Measurements from ENCODE around the gene SUGCT.

The SUGCT gene

DNA sequence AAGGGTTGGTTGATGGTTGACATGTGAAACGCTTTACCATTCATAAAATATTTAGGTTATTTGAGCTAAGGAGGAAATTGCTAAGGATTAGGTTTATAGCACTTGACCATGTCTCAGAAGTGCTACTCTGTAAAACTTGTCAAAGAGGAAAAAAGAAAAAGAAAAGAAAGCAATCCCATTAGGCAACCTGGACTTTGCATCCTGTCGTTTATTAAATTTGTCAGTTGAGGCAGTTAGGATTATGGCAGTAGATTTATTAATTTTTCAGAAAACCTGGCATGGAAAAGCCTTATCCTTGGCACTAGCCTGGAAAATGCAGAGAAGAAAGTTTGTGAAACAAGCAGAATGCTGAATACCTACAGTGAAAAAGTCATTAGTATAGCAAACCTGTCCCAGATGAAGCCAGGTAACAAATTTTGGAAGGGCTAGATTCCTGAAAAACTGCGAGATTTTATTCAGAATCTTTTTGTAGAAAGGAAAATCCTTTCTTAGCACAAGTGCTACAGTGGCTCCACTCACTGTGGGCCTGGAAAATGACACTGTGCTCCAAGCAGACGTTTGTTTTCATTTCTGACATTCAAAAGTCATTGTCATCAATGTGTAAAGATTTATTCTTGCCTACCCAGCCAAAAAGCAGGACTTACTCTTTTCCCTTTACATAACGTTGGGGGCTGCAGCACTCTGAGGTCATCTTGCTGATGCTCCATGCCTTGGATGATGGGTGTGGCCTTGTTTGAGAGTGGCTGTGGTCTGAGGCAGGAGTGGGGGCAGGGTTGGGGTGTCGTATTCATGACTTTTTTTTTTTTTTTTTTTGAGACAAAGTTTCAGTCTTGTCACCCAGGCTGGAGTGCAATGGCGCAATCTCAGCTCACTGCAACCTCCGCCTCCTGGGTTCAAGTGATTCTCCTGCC is 664.9 kb downstream of the SUGCT start:
- Histone ChIP-seq H3K9me3 (ENCODE audit: control insufficient read depth, insufficient read depth, low read length) (no peaks in the 10 kb centered on the region), H3K36me3 (ENCODE audit: control insufficient read depth, insufficient read depth, low read length) (no peaks in the 10 kb centered on the region), H3K4me1 (ENCODE audit: control insufficient read depth, insufficient read depth, low read length) (no peaks in the 10 kb centered on the region), H3K9ac (ENCODE audit: low read depth, low read length) (no peak overlapping the region), H3K4me3 (ENCODE audit: low read depth, low read length) (no peak overlapping the region), H3K27ac (ENCODE audit: low read depth, low read length) (no peak overlapping the region), H3K27me3 (ENCODE audit: control insufficient read depth, insufficient read depth, low read length) (no peaks in the 10 kb centered on the region)

DNA sequence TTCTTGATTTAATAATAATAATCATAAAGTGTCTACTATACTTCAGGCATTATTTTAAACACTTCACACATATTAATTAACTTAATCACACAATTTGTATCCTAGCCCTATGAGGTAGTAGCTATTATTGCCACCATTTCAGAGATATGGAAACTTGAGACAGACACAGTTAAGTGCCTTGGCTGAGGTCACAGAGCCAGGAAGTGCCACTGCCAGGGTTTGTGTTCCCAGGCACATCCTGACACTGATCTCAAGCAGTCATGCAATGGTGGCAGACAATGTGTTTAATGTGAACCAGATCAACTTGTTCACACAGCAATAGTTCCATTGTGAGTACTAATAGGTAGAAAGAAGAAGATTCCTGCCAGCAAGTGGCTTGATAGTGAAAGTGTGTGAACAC is 666.0 kb downstream of the SUGCT start:
- Histone ChIP-seq H3K36me3 (ENCODE audit: control insufficient read depth, insufficient read depth, low read length) (no peaks in the 10 kb centered on the region), H3K9ac (ENCODE audit: low read depth, low read length) (no peak overlapping the region)

DNA sequence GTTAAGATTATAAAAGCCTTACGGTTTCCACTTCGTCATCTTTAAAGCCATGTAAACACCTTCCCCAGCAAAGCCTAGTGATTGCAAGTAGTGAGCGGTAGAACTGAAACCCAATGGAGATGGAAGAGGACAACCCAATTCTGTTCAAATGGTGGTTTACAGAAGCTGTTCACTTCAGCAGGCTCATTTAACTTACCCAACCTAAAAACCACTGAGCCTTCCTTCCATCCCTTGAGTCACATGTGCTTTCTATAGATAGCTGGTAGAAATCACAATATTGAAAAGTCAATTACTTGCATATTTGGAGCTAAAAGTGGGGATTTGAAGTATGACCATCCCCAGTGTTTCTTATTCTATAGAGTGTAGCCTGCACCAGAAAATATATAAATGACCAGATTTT is 667.7 kb downstream of the SUGCT start:
- Histone ChIP-seq H3K4me3 (ENCODE audit: low read depth, low read length) (no peak overlapping the region), H3K27ac (ENCODE audit: low read depth, low read length) (no peak overlapping the region), H3K9me3 (ENCODE audit: control insufficient read depth, insufficient read depth, low read length) (no peaks in the 10 kb centered on the region), H3K9ac (ENCODE audit: low read depth, low read length) (no peak overlapping the region), H3K36me3 (ENCODE audit: control insufficient read depth, insufficient read depth, low read length) (no peaks in the 10 kb centered on the region), H3K27me3 (ENCODE audit: control insufficient read depth, insufficient read depth, low read length) (no peaks in the 10 kb centered on the region), H3K4me1 (ENCODE audit: control insufficient read depth, insufficient read depth, low read length) (no peaks in the 10 kb centered on the region)

More for the DNA sequence above, 666.0 kb downstream of the SUGCT start:
- H3K27me3 ChIP-seq (ENCODE audit: control insufficient read depth, insufficient read depth, low read length) = no peaks in the 10 kb centered on the region
- no peak overlapping the region for H3K27ac ChIP-seq (ENCODE audit: low read depth, low read length)
- no peaks in the 10 kb centered on the region for H3K9me3 ChIP-seq (ENCODE audit: control insufficient read depth, insufficient read depth, low read length)
- no peaks in the 10 kb centered on the region for H3K4me1 ChIP-seq (ENCODE audit: control insufficient read depth, insufficient read depth, low read length)
- H3K4me3 ChIP-seq (ENCODE audit: low read depth, low read length) = no peak overlapping the region

DNA sequence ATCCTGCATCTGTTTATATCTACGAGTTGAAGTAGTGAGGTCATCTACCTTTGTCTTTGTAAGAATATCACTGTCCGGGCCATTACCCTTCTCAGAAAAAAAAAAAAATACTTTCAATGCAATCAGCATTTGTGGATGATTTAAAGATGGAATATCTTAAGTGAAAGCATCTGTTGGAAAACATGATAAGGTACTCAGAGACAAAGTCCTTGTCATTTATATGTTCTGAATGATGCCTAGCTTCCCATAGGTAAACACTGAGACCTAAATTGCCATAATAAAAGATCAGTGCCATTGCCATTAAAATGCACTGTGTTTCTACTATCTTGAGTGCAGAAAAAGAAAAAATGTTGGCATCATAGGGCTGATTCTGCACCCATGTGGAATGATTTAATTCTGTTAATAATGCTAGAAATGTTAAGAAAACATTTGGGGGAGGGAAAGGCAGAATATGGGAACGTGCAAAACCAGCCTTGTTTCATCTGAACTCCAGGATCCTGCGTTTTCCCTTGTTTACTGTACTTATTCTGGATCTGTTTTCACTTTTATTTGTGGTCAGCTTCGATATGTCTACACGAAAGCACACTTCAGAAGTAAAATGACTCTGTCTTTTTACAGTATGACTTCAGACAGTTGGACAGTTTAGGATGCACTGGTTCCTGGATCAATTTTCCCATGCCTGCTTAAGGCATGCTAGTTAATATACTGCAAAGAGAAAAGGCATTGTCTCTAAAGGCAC is 669.8 kb downstream of the SUGCT start:
- no peak overlapping the region for H3K9ac ChIP-seq (ENCODE audit: low read depth, low read length)
- H3K27ac ChIP-seq (ENCODE audit: low read depth, low read length) = no peak overlapping the region
- H3K4me1 ChIP-seq (ENCODE audit: control insufficient read depth, insufficient read depth, low read length) = no peaks in the 10 kb centered on the region
- H3K36me3 ChIP-seq (ENCODE audit: control insufficient read depth, insufficient read depth, low read length) = no peaks in the 10 kb centered on the region
- H3K4me3 ChIP-seq (ENCODE audit: low read depth, low read length) = no peak overlapping the region
- no peaks in the 10 kb centered on the region for H3K27me3 ChIP-seq (ENCODE audit: control insufficient read depth, insufficient read depth, low read length)
- no peaks in the 10 kb centered on the region for H3K9me3 ChIP-seq (ENCODE audit: control insufficient read depth, insufficient read depth, low read length)

DNA sequence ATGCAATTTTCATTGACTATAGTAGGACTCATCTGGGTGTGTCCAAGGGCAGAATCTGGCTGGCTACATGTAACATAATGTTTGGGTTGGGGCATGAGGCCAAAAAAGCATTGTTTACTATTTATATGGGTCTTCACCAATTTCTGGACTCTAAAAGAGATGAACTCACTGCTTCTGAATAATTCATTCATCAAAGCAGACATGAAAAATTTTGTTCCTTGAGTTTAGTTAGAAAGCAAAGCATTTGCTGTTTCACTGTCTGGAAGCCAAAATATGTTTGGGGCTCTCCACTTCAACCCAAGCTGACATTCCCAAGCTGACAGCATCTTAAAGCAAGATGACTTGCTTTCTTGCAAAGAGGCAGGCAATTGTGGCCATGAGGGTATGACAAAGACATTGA is 670.6 kb downstream of the SUGCT start:
- H3K9ac ChIP-seq (ENCODE audit: low read depth, low read length) = no peak overlapping the region
- no peaks in the 10 kb centered on the region for H3K27me3 ChIP-seq (ENCODE audit: control insufficient read depth, insufficient read depth, low read length)
- H3K9me3 ChIP-seq (ENCODE audit: control insufficient read depth, insufficient read depth, low read length) = no peaks in the 10 kb centered on the region
- no peaks in the 10 kb centered on the region for H3K36me3 ChIP-seq (ENCODE audit: control insufficient read depth, insufficient read depth, low read length)
- no peaks in the 10 kb centered on the region for H3K4me1 ChIP-seq (ENCODE audit: control insufficient read depth, insufficient read depth, low read length)
- H3K4me3 ChIP-seq (ENCODE audit: low read depth, low read length) = no peak overlapping the region
- H3K27ac ChIP-seq (ENCODE audit: low read depth, low read length) = no peak overlapping the region

DNA sequence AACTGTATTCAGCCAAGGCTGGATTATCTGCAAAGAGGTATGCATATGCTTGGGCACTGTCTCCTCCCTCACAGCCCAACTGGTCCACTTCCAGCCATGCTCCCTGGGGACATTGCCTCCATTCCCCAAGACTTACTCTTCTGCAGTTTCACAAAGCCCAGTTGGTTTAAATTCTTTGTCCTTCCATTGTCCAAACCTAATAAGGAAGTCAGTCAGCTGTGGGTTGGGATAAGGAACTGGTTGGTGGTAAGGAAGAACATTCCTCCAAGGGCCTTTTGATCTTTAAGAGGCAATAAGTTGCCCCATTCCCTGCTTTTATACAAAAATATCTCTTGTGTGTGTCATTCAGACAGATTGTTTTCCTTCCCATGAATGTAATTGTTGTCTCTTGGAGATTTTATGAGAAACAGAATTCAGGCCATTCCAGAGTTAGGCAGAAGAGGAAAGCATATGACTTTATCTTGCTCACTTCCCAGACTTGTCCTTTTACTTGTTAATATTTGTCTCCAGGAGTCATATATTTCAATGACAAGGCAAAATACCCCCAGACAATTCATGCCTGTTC is 673.7 kb downstream of the SUGCT start:
- Histone ChIP-seq H3K9ac (ENCODE audit: low read depth, low read length) (no peak overlapping the region), H3K9me3 (ENCODE audit: control insufficient read depth, insufficient read depth, low read length) (no peaks in the 10 kb centered on the region), H3K27ac (ENCODE audit: low read depth, low read length) (no peak overlapping the region), H3K27me3 (ENCODE audit: control insufficient read depth, insufficient read depth, low read length) (no peaks in the 10 kb centered on the region), H3K4me1 (ENCODE audit: control insufficient read depth, insufficient read depth, low read length) (no peaks in the 10 kb centered on the region), H3K36me3 (ENCODE audit: control insufficient read depth, insufficient read depth, low read length) (no peaks in the 10 kb centered on the region), H3K4me3 (ENCODE audit: low read depth, low read length) (no peak overlapping the region)

DNA sequence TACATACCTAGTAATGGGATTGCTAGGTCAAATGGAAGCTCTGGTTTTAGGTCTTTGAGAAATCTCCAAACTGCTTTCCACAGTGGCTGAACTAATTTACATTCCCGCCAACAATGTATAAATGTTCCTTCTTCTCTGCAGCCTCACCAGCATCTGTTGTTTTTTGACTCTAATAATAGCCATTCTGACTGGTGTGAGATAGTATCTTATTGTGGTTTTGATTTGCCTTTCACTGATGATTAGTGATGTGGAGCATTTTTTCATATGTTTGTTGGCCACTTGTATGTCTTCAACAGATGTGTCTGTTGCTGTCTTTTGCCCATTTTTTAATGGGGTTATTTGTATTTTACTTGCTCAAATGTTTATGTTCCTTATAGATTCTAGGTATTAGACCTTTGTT is 675.5 kb downstream of the SUGCT start:
- Histone ChIP-seq H3K9ac (ENCODE audit: low read depth, low read length) (no peak overlapping the region), H3K27me3 (ENCODE audit: control insufficient read depth, insufficient read depth, low read length) (no peaks in the 10 kb centered on the region), H3K36me3 (ENCODE audit: control insufficient read depth, insufficient read depth, low read length) (no peaks in the 10 kb centered on the region), H3K4me3 (ENCODE audit: low read depth, low read length) (no peak overlapping the region), H3K4me1 (ENCODE audit: control insufficient read depth, insufficient read depth, low read length) (no peaks in the 10 kb centered on the region), H3K9me3 (ENCODE audit: control insufficient read depth, insufficient read depth, low read length) (no peaks in the 10 kb centered on the region), H3K27ac (ENCODE audit: low read depth, low read length) (no peak overlapping the region)

DNA sequence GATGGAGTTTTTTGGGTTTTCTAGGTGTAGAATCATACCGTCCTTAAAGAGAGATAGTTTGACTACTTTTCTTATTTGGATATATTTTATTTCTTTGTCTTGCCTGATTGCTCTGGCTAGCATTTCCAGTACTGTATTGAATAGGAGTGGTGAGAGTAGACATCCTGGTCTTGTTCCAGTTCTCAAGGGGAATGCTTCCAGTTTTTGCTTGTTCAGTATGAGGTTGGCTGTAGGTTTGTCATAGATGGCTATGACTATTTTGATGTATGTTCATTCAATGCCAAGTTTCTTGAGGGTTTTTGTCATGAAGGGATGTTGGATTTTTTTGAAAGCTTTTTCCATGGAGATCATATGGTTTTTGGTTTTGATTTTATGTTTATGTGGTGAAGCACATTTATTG is 676.9 kb downstream of the SUGCT start:
- no peak overlapping the region for H3K4me3 ChIP-seq (ENCODE audit: low read depth, low read length)
- H3K36me3 ChIP-seq (ENCODE audit: control insufficient read depth, insufficient read depth, low read length) = no peaks in the 10 kb centered on the region

DNA sequence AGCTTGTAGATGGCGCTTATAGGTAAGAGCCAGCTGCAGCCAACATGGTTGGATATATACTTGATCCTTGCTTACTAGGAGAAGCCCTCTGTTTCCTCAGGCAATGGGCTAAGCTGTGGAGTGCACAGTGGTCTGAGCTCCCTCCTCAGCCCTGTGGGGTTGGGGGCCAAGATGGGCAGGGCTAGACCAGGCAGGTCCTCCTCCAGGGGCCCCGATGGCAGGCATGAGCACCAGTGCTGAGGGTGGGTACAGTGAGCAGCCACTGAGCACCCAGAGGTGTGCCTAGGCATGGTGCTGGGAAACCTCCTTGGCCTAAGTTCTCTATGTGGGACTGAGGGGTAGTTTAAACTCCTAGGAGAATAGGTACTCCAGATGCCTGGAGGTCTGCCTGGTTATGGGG is 680.2 kb downstream of the SUGCT start:
- H3K27ac ChIP-seq (ENCODE audit: low read depth, low read length) = no peak overlapping the region
- H3K9ac ChIP-seq (ENCODE audit: low read depth, low read length) = no peak overlapping the region
- no peaks in the 10 kb centered on the region for H3K4me1 ChIP-seq (ENCODE audit: control insufficient read depth, insufficient read depth, low read length)
- no peaks in the 10 kb centered on the region for H3K36me3 ChIP-seq (ENCODE audit: control insufficient read depth, insufficient read depth, low read length)
- no peaks in the 10 kb centered on the region for H3K27me3 ChIP-seq (ENCODE audit: control insufficient read depth, insufficient read depth, low read length)
- H3K4me3 ChIP-seq (ENCODE audit: low read depth, low read length) = no peak overlapping the region
- H3K9me3 ChIP-seq (ENCODE audit: control insufficient read depth, insufficient read depth, low read length) = no peaks in the 10 kb centered on the region

More for the DNA sequence above, 676.9 kb downstream of the SUGCT start:
- Histone ChIP-seq H3K9ac (ENCODE audit: low read depth, low read length) (no peak overlapping the region), H3K4me1 (ENCODE audit: control insufficient read depth, insufficient read depth, low read length) (no peaks in the 10 kb centered on the region), H3K9me3 (ENCODE audit: control insufficient read depth, insufficient read depth, low read length) (no peaks in the 10 kb centered on the region), H3K27me3 (ENCODE audit: control insufficient read depth, insufficient read depth, low read length) (no peaks in the 10 kb centered on the region), H3K27ac (ENCODE audit: low read depth, low read length) (no peak overlapping the region)

DNA sequence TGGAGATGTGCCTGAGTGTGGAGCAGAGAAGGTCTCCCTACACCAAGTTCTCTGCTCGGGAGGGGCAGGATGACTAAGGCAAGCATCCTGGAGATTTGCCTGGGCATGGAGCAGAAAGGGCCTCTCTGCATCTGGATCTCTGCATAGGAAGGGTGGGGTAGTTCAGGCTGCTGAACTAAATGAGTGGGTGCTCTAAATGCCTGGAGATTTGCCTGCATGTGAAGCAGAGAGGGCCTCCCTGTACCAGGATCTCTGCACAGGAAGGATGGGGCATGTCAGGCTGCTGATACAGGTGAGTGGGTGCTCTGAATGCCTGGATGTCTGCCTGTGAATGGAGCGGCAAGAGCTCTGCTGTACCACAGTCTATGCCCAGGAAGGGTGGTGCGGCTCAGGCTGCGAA is 680.7 kb downstream of the SUGCT start:
- no peak overlapping the region for H3K4me3 ChIP-seq (ENCODE audit: low read depth, low read length)
- no peaks in the 10 kb centered on the region for H3K27me3 ChIP-seq (ENCODE audit: control insufficient read depth, insufficient read depth, low read length)
- no peaks in the 10 kb centered on the region for H3K9me3 ChIP-seq (ENCODE audit: control insufficient read depth, insufficient read depth, low read length)
- H3K9ac ChIP-seq (ENCODE audit: low read depth, low read length) = no peak overlapping the region
- H3K4me1 ChIP-seq (ENCODE audit: control insufficient read depth, insufficient read depth, low read length) = no peaks in the 10 kb centered on the region
- no peaks in the 10 kb centered on the region for H3K36me3 ChIP-seq (ENCODE audit: control insufficient read depth, insufficient read depth, low read length)
- H3K27ac ChIP-seq (ENCODE audit: low read depth, low read length) = no peak overlapping the region

DNA sequence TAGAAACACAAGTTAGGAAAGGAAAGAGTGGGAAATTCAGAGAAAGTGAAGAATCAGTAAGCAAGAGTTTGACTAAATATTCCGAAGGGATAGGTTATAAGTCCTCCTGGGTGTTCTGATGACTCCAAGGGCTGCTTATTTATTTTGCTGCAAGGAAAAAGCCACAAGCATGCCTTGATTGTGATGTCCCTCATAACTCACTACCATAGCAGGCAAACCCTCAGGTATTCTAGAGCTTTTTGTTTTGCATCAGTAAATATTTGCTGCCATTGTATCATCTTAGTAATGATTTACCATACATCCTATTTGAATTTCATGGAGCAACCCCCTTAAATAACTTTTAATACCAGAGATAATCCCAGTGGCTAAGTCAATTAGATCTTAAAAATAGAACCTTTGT is 688.1 kb downstream of the SUGCT start:
- peaks cover 20% of the 10 kb centered on the region for H3K4me1 ChIP-seq (ENCODE audit: control insufficient read depth, insufficient read depth, low read length)
- no peaks in the 10 kb centered on the region for H3K36me3 ChIP-seq (ENCODE audit: control insufficient read depth, insufficient read depth, low read length)
- H3K9me3 ChIP-seq (ENCODE audit: control insufficient read depth, insufficient read depth, low read length) = no peaks in the 10 kb centered on the region
- no peak overlapping the region for H3K4me3 ChIP-seq (ENCODE audit: low read depth, low read length)
- no peak overlapping the region for H3K27ac ChIP-seq (ENCODE audit: low read depth, low read length)
- H3K9ac ChIP-seq (ENCODE audit: low read depth, low read length) = no peak overlapping the region
- H3K27me3 ChIP-seq (ENCODE audit: control insufficient read depth, insufficient read depth, low read length) = no peaks in the 10 kb centered on the region
